CD14-positive monocyte (primary cell): ENCODE results near the gene KIRREL3. TPM values are rescaled to one million over a fixed set of nuclear protein-coding genes. Genes with fewer than 3 reads are reported as not detected.

Experiments used
- DNase-seq, 3 donors: peaks; one replicate each; pipeline ENCODE4 v3.0.0-alpha.2; 2011 to 2022
- H2AFZ ChIP-seq: 2 replicates; pipeline ENCODE4 v1.6.0; 2012; ENCODE audit warnings: mild to moderate bottlenecking, low read depth, low read length, inconsistent platforms; ENCODE audit not compliant: insufficient read depth, poor library complexity, severe bottlenecking
- H3K27ac ChIP-seq, 2 donors: 1 replicate in 1 of 2; 2 replicates in 1 of 2; pipeline ENCODE4 v1.5.1; 2012 to 2013; ENCODE audit warnings: low read length in 2 of 2, control low read depth in 1 of 2, inconsistent platforms in 1 of 2, low read depth in 1 of 2, mild to moderate bottlenecking in 1 of 2
- H3K27me3 ChIP-seq, 2 donors: one replicate each; pipeline versions ENCODE4 v1.6.0 to v1.6.1; 2011 to 2013; ENCODE audit warnings: low read length in 2 of 2; ENCODE audit not compliant: control insufficient read depth in 2 of 2, insufficient read depth in 2 of 2
- H3K36me3 ChIP-seq, 2 donors: replicated peaks in 1 of 2; 1 replicate in 1 of 2; 2 replicates in 1 of 2; pipeline versions ENCODE4 v1.5.1 to v1.6.1; 2012 to 2013; ENCODE audit warnings: low read length in 2 of 2, control low read depth in 1 of 2, inconsistent platforms in 1 of 2, mild to moderate bottlenecking in 1 of 2; ENCODE audit not compliant: insufficient read depth in 2 of 2, control insufficient read depth in 1 of 2
- H3K4me1 ChIP-seq, 2 donors: 1 replicate in 1 of 2; 2 replicates in 1 of 2; pipeline versions ENCODE4 v1.5.1 to v1.6.1; 2012 to 2013; ENCODE audit warnings: low read length in 2 of 2, control low read depth in 1 of 2, inconsistent platforms in 1 of 2, mild to moderate bottlenecking in 1 of 2, moderate library complexity in 1 of 2; ENCODE audit not compliant: insufficient read depth in 2 of 2, control insufficient read depth in 1 of 2
- H3K4me2 ChIP-seq: replicated peaks from 2 replicates; pipeline ENCODE3; 2012; ENCODE audit warnings: low read length, moderate library complexity, mild to moderate bottlenecking; ENCODE audit not compliant: poor library complexity, severe bottlenecking; ENCODE audit errors: extremely low read depth
- H3K4me3 ChIP-seq, 3 experiments: fragments of 200-600 bp in 1 of 3; sonication (generic) in 1 of 3; replicated peaks in 1 of 3; 1 replicate in 2 of 3; 2 replicates in 1 of 3; pipeline ENCODE4 v1.5.1; 2011 to 2013; ENCODE audit warnings: low read length in 3 of 3, mild to moderate bottlenecking in 3 of 3, control low read depth in 2 of 3, low read depth in 2 of 3, inconsistent platforms in 1 of 3, moderate library complexity in 1 of 3
- H3K79me2 ChIP-seq: 2 replicates; pipeline ENCODE4 v1.6.0; 2012; ENCODE audit warnings: mild to moderate bottlenecking, control low read depth, inconsistent platforms, low read length, moderate library complexity; ENCODE audit not compliant: insufficient read depth
- H3K9ac ChIP-seq: 2 replicates; pipeline ENCODE4 v1.6.0; 2017; ENCODE audit warnings: low read length, mild to moderate bottlenecking; ENCODE audit not compliant: insufficient read depth, poor library complexity, severe bottlenecking
- H3K9me3 ChIP-seq, 2 donors: replicated peaks in 1 of 2; 1 replicate in 1 of 2; 2 replicates in 1 of 2; pipeline versions ENCODE4 v1.5.1 to v1.6.1; 2012 to 2013; ENCODE audit warnings: low read length in 2 of 2, control low read depth in 1 of 2; ENCODE audit not compliant: control insufficient read depth in 1 of 2, insufficient read depth in 1 of 2
- H4K20me1 ChIP-seq: 2 replicates; pipeline ENCODE4 v1.6.0; 2012; ENCODE audit warnings: mild to moderate bottlenecking, low read length, control low read depth, moderate library complexity; ENCODE audit not compliant: insufficient read depth
- H3K27ac Mint-ChIP-seq, 7 donors: one replicate each; pipeline ENCODE4 v1.8.0; 2020; ENCODE audit warnings: mild to moderate bottlenecking in 7 of 7, mixed read lengths in 7 of 7, moderate library complexity in 6 of 7, inconsistent platforms in 2 of 7
- H3K27me3 Mint-ChIP-seq, 3 donors: one replicate each; pipeline ENCODE4 v1.8.0; 2021 to 2022; ENCODE audit warnings: low read depth in 3 of 3, mild to moderate bottlenecking in 3 of 3, mixed read lengths in 3 of 3, moderate library complexity in 3 of 3, inconsistent platforms in 1 of 3
- H3K36me3 Mint-ChIP-seq, 2 donors: one replicate each; pipeline ENCODE4 v1.8.0; 2020; ENCODE audit warnings: mixed read lengths in 2 of 2, inconsistent platforms in 1 of 2, mild to moderate bottlenecking in 1 of 2
- H3K4me1 Mint-ChIP-seq: one replicate; pipeline ENCODE4 v1.8.0; 2020; ENCODE audit warnings: mild to moderate bottlenecking, mixed read lengths
- H3K4me3 Mint-ChIP-seq, 2 donors: one replicate each; pipeline ENCODE4 v1.8.0; 2020; ENCODE audit warnings: mild to moderate bottlenecking in 2 of 2, mixed read lengths in 2 of 2, moderate library complexity in 1 of 2
- H3K9me3 Mint-ChIP-seq, 7 donors: one replicate each; pipeline ENCODE4 v1.8.0; 2020 to 2022; ENCODE audit warnings: mixed read lengths in 7 of 7, mild to moderate bottlenecking in 6 of 7, moderate library complexity in 6 of 7, inconsistent platforms in 2 of 7
- CTCF ChIP-seq: fragments of 200-600 bp; IDR thresholded peaks from one replicate; pipeline ENCODE4 v1.8.0; 2022; ENCODE audit warnings: antibody characterized with exemption, mild to moderate bottlenecking
- WGBS: methylation state at CpG from one replicate; pipeline ENCODE4 v1.1.5; 2013; ENCODE audit warnings: missing lambda C conversion rate; ENCODE audit not compliant: insufficient coverage; 5-methylcytosine and 5-hydroxymethylcytosine counted together
- intact Hi-C, 2 donors: fragments of 100-400 bp; cut with micrococcal nuclease; formaldehyde crosslinking; loops; one replicate each; pipeline versions ENCODE4 v1.15.0 to v1.15.1; 2023
- polyA plus RNA-seq, 3 donors: library from polyadenylated mRNA; depleted of rRNA in 1 of 3; unstranded in 2 of 3; stranded (reverse) in 1 of 3; fragments of 300-500 nt in 2 of 3; fragments of >200 nt in 1 of 3; fragmentation: Illumina TruSeq in 2 of 3; gene quantifications; 1 replicate in 2 of 3; 2 replicates in 1 of 3; pipeline ENCODE4 v1.2.3, GENCODE V29; 2012 to 2021

KIRREL3 gene
- polyA plus RNA-seq, 3 donors, result not detected

DNA sequence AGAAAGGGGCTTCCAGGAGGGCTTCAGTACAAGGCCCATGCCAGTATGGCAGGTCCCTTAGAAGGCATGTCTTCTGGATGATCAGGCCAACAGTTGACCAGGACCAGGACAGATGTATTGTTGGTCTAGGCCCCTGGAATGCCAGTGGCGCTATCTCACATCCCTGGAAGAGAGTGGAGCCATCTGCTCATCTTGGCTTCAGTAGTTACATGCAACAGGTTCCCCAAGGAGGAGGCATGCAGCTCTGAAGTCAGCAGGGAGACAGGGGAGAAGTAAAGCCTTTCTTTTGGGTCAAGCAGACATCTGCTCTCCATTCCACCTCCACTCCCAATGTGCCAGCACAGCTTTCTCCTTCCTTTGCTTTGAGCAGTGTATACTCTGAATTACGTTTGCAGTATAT, 244.1 kb downstream of the KIRREL3 start:
- Histone ChIP-seq H3K4me1 (no peaks in the 10 kb centered on the region), H4K20me1 (no peaks in the 10 kb centered on the region), H3K36me3 (no peaks in the 10 kb centered on the region), H3K79me2 (no peaks in the 10 kb centered on the region), H3K27me3 (no peaks in the 10 kb centered on the region), H3K9ac (no peak overlapping the region), H2AFZ (no peak overlapping the region), H3K4me3 (no peak overlapping the region), H3K9me3 (no peaks in the 10 kb centered on the region), H3K4me2 (no peak overlapping the region), H3K27ac (no peak overlapping the region)
- no peaks in the 10 kb centered on the region for H3K4me1 Mint-ChIP-seq
- no peak for DNase-seq
- H3K36me3 Mint-ChIP-seq, result no peaks in the 10 kb centered on the region
- H3K4me3 Mint-ChIP-seq, result no peak overlapping the region
- TF ChIP-seq CTCF, result no peak
- peaks cover 0 to 6% (median 2%) of the 10 kb centered on the region in 7 donors for H3K9me3 Mint-ChIP-seq
- H3K27me3 Mint-ChIP-seq, result peaks cover 0 to 2% (median 1%) of the 10 kb centered on the region in 3 donors
- no CpG with 5 or more reads among the region's 2 CpGs for WGBS
- H3K27ac Mint-ChIP-seq, result no peak overlapping the region
- intact Hi-C loops, result no loop called here

DNA sequence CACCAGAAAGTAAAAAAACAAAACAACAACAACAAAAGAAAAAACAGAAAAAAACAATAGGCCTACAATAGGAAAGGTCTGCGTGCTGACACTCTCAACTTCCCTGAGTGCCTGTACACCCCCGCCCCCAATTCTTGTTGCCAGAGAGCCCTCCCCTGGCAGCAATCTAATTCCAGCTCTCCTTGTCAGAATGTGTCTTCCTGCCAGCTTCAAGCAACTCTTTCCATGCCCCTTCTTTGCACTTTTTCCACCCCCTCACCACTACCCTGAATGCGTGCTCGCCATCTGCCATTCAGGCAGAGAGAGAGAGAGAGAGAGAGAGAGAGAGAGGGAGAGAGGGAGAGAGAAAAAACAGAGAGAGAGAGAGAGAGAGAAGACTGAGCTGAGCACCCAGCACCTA, 245.0 kb downstream of the KIRREL3 start:
- Histone ChIP-seq H3K36me3 (no peaks in the 10 kb centered on the region), H3K4me2 (no peak overlapping the region), H3K4me1 (no peaks in the 10 kb centered on the region), H3K9ac (no peak overlapping the region), H3K4me3 (no peak overlapping the region), H3K27me3 (no peaks in the 10 kb centered on the region), H3K9me3 (no peaks in the 10 kb centered on the region), H3K79me2 (no peaks in the 10 kb centered on the region), H2AFZ (no peak overlapping the region), H4K20me1 (no peaks in the 10 kb centered on the region), H3K27ac (no peak overlapping the region)
- Mint-ChIP-seq H3K9me3 (peaks cover 0 to 5% (median 2%) of the 10 kb centered on the region in 7 donors), H3K4me1 (no peaks in the 10 kb centered on the region), H3K36me3 (no peaks in the 10 kb centered on the region), H3K4me3 (no peak overlapping the region), H3K27ac (no peak overlapping the region), H3K27me3 (peaks cover 0 to 2% (median 1%) of the 10 kb centered on the region in 3 donors)
- no peak for DNase-seq
- no peak for TF ChIP-seq CTCF
- 83% methylated on average over 2 of the region's 4 CpGs for WGBS
- intact Hi-C loops, result no loop called here
